Measurements from ENCODE around the gene FXYD3. TPM values are rescaled to one million over a fixed set of nuclear protein-coding genes. Genes with fewer than 3 reads are reported as not detected.
A peak's percentile ranks its signal among the peaks of the same experiment; 100 is the strongest.

The FXYD3 gene
- polyA plus RNA-seq, 1 experiment = not detected

- no peak overlapping the region for H3K4me3 ChIP-seq (ENCODE audit: low read depth, low read length)
- ChIA-PET CTCF (interaction anchor here (0.6 to 2.3 kb wide), 4 partner anchors 9 to 443 kb away, joined by 3 to 13 read pairs (median 4); partner anchors contain the start of gene LGI4), POLR2A (no interaction called here)
- peaks cover 7% of the 10 kb centered on the region for H3K27me3 ChIP-seq (ENCODE audit: control insufficient read depth, insufficient read depth, low read length)
- H3K36me3 ChIP-seq (ENCODE audit: control insufficient read depth, insufficient read depth, low read length) = no peaks in the 10 kb centered on the region
- DNase-seq (ENCODE audit: low read depth) = no peak
- TF ChIP-seq CTCF (IDR thresholded peaks at IDR 0.05; ENCODE audit: insufficient read depth, low read depth, low read length) = no peak
Measured at GRCh38 chr19:35119578-35120155, 4.0 kb downstream of the FXYD3 start.

DNA sequence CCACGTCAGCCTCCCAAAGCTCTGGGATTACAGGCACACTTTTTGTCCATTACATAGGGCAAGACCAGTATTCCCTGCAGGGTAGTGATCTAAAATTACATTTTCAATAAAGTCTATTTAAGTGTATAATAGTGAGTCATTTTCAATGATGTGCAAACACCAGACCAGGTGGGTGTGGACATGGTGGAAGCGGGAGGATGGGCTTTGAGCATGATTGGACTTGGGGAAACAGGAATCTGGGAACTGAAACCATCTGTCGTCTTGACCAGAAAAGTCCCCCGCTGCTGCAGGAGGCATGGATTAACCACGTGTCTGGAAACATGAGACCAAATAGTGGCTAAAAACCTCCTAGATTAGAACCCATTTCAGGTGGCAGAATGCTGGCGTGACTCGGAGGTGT is 4.9 kb downstream of the FXYD3 start:
- Histone ChIP-seq H3K27me3 (ENCODE audit: control insufficient read depth, insufficient read depth, low read length) (peaks cover 6% of the 10 kb centered on the region), H3K4me3 (ENCODE audit: low read depth, low read length) (no peak overlapping the region), H3K36me3 (ENCODE audit: control insufficient read depth, insufficient read depth, low read length) (no peaks in the 10 kb centered on the region)
- ChIA-PET CTCF (interaction anchor here (1.2 to 2.3 kb wide), 3 partner anchors 10 to 21 kb away, joined by 3 to 13 read pairs (median 5); partner anchors contain the start of gene LGI4), POLR2A (no interaction called here)
- TF ChIP-seq CTCF (IDR thresholded peaks at IDR 0.05; ENCODE audit: insufficient read depth, low read depth, low read length) = no peak
- peak; percentile 41 for DNase-seq (ENCODE audit: low read depth)

GRCh38 chr19:35120898-35121297 is 5.3 kb downstream of the FXYD3 start:
- POLR2A ChIA-PET = no interaction called here
- DNase-seq (ENCODE audit: low read depth) = no peak
- no peak for TF ChIP-seq CTCF (IDR thresholded peaks at IDR 0.05; ENCODE audit: insufficient read depth, low read depth, low read length)
- H3K4me3 ChIP-seq (ENCODE audit: low read depth, low read length) = no peak overlapping the region
- peaks cover 3% of the 10 kb centered on the region for H3K27me3 ChIP-seq (ENCODE audit: control insufficient read depth, insufficient read depth, low read length)
- no peaks in the 10 kb centered on the region for H3K36me3 ChIP-seq (ENCODE audit: control insufficient read depth, insufficient read depth, low read length)
- CTCF ChIA-PET = interaction anchor here (1.5 kb wide), 1 partner anchor 21 kb away, joined by 5 read pairs; no protein-coding TSS in a partner anchor

DNA sequence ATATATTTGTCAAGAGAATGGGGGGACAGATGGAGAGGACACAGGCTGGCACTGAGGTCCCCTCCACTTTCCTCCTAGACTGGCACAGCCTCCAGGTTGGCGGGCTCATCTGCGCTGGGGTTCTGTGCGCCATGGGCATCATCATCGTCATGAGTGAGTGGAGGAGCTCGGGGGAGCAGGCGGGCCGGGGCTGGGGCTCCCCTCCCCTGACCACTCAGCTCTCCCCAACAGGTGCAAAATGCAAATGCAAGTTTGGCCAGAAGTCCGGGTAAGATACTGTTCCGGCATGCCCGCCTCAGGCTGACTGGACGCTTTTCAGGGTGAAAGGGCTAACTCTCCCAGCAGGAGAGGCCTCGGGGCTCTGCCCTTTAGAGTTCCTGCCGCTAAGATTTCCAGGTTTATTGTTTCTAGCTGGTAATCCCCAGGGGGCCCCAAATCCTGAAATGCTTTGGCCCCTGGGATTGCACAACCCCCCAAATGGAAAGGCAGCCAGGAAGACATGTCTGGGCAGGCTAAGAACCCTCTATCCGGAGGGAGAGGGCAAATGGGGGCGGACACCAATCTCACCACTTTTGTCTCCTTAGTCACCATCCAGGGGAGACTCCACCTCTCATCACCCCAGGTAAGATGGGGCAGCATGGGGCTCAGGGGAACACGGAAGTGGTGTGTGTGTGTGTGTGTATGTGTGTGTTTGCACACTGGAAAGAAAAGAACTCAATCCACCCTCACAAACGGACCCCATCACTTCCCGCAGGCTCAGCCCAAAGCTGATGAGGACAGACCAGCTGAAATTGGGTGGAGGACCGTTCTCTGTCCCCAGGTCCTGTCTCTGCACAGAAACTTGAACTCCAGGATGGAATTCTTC is 7.3 kb downstream of the FXYD3 start:
- ChIA-PET CTCF (interaction anchor here (1.2 to 2.7 kb wide), 4 partner anchors 8 to 19 kb away, joined by 3 to 11 read pairs (median 5); partner anchors contain the start of gene LGI4), POLR2A (no interaction called here)
- Histone ChIP-seq H3K27me3 (ENCODE audit: control insufficient read depth, insufficient read depth, low read length) (no peaks in the 10 kb centered on the region; the same call in none of the 2 replicates), H3K36me3 (ENCODE audit: control insufficient read depth, insufficient read depth, low read length) (no peaks in the 10 kb centered on the region), H3K4me3 (ENCODE audit: low read depth, low read length) (no peak overlapping the region)
- no peak for DNase-seq (ENCODE audit: low read depth)
- no peak for TF ChIP-seq CTCF (IDR thresholded peaks at IDR 0.05; ENCODE audit: insufficient read depth, low read depth, low read length)

DNA sequence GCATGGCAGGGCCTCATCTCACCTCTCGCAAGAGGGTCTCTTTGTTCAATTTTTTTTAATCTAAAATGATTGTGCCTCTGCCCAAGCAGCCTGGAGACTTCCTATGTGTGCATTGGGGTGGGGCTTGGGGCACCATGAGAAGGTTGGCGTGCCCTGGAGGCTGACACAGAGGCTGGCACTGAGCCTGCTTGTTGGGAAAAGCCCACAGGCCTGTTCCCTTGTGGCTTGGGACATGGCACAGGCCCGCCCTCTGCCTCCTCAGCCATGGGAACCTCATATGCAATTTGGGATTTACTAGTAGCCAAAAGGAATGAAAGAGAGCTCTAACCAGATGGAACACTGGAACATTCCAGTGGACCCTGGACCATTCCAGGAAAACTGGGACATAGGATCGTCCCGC is 8.0 kb downstream of the FXYD3 start:
- H3K36me3 ChIP-seq (ENCODE audit: control insufficient read depth, insufficient read depth, low read length) = no peaks in the 10 kb centered on the region
- no peak for TF ChIP-seq CTCF (IDR thresholded peaks at IDR 0.05; ENCODE audit: insufficient read depth, low read depth, low read length)
- ChIA-PET POLR2A (no interaction called here), CTCF (interaction anchor here (1.3 to 2.7 kb wide), 2 partner anchors 9 to 13 kb away, joined by 6 to 11 read pairs; partner anchors contain the start of gene LGI4)
- no peaks in the 10 kb centered on the region; the same call in none of the 2 replicates for H3K27me3 ChIP-seq (ENCODE audit: control insufficient read depth, insufficient read depth, low read length)
- H3K4me3 ChIP-seq (ENCODE audit: low read depth, low read length) = no peak overlapping the region
- no peak for DNase-seq (ENCODE audit: low read depth)
